Epithelial cell of esophagus (primary cell): ENCODE results near the gene OR5K2.

Source experiments
- DNase-seq: peaks from one replicate; pipeline ENCODE4 v3.0.0; 2010; ENCODE audit warnings: low read depth
- H3K4me3 ChIP-seq: 2 replicates; pipeline ENCODE4 v1.5.1; 2011; ENCODE audit warnings: mild to moderate bottlenecking, low read length, control low read depth
- CTCF ChIP-seq: IDR thresholded peaks from 2 replicates; pipeline ENCODE4 v1.5.1; 2011; ENCODE audit warnings: low read depth, mild to moderate bottlenecking, low read length, control low read depth, inconsistent platforms; ENCODE audit not compliant: insufficient read depth; ENCODE audit errors: missing control alignments

OR5K2 gene

GRCh38 chr3:98462901-98463300 is 34.6 kb upstream of the OR5K2 start, which contains the start of gene OR5K1:
OR5K1 (plus strand) TSS chr3:98463201; CDS start chr3:98469577, 6,376 bp downstream.
- TF ChIP-seq CTCF: no peak
- DNase-seq: no peak
- no peak within 1 kb of the TSS for H3K4me3 ChIP-seq

- DNase-seq: peak; percentile 90
- TF ChIP-seq CTCF: no peak
- H3K4me3 ChIP-seq: no peak overlapping the region
Observed at GRCh38 chr3:98482717-98483482, 14.6 kb upstream of the OR5K2 start.

GRCh38 chr3:98483626-98484025 is 13.9 kb upstream of the OR5K2 start:
- DNase-seq: peak; percentile 16
- no peak for TF ChIP-seq CTCF
- H3K4me3 ChIP-seq: no peak overlapping the region

GRCh38 chr3:98500019-98500418 is 2.5 kb downstream of the OR5K2 start:
- H3K4me3 ChIP-seq: no peak overlapping the region
- peak; percentile 42 for DNase-seq
- TF ChIP-seq CTCF: no peak

GRCh38 chr3:98501270-98501669 is 3.8 kb downstream of the OR5K2 start:
- DNase-seq: no peak
- no peak for TF ChIP-seq CTCF
- H3K4me3 ChIP-seq: no peak overlapping the region

- no peak overlapping the region for H3K4me3 ChIP-seq
- DNase-seq: peak; percentile 60
- no peak for TF ChIP-seq CTCF
Observed at GRCh38 chr3:98501863-98502576, 4.5 kb downstream of the OR5K2 start.
